Measurements from ENCODE around the gene TJP1. TPM values are rescaled to one million over a fixed set of nuclear protein-coding genes. Genes with fewer than 3 reads are reported as not detected.

Gene TJP1
- total and polyA plus RNA-seq, 2 of the 8 experiments (the other 6 are each of a cell fraction or from before 2014, with no cell fraction given): 46.3 to 138 TPM

DNA sequence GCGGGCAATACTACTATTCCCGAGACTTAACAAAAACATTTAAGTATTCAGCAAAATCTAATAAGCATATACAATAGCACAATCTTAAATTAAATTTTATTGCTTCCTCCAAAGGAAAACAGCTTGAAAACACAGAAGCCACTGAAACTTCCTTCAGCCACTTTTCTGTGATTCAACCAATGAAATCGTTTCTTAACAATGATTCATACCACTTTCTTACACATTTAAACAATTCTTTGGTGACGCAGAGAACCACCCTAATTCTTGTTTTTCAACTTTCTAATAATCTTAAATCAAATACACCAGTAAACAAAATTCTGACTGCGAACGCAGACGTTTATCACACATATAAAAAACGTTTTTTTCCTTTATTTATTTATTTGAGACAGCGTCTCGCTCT lies 4.1 kb downstream of the TJP1 start:
- Histone ChIP-seq H3K9me3 (ENCODE audit: insufficient read depth in 2 of 2, low read depth in 1 of 2, low read length in 1 of 2) (no peaks in the 10 kb centered on the region), H3K27ac (ENCODE audit: low read depth, low read length) (no peak overlapping the region), H4K91ac (replicated peaks; ENCODE audit: insufficient read length, low read length) (no peak overlapping the region), H3K23me2 (ENCODE audit: low read depth, low read length) (peaks cover 7% of the 10 kb centered on the region), H2AFZ (ENCODE audit: low read length) (no peak overlapping the region), H3K14ac (ENCODE audit: insufficient read length) (no peak overlapping the region), H2BK12ac (ENCODE audit: low read depth, low read length) (no peak overlapping the region), H4K8ac (ENCODE audit: extremely low read depth, insufficient read depth, low read length) (no peak overlapping the region), H3K79me2 (ENCODE audit: control insufficient read depth in 1 of 2, insufficient read depth in 2 of 2, low read length in 2 of 2) (peaks cover 16 to 83% of the 10 kb centered on the region in 2 experiments), H3K4me3 (ENCODE audit: extremely low read depth in 1 of 4, insufficient read depth in 2 of 4, low read depth in 3 of 4, low read length in 4 of 4) (no peak overlapping the region), H4K5ac (ENCODE audit: insufficient read length, low read depth, low read length) (no peak overlapping the region), H3K4me2 (ENCODE audit: insufficient read depth in 1 of 2, low read depth in 2 of 2, low read length in 2 of 2) (no peak overlapping the region), H3K4ac (replicated peaks; ENCODE audit: insufficient read length, low read depth, low read length) (no peak overlapping the region), H3K4me1 (replicated peaks in 1 of 4; ENCODE audit: control insufficient read depth in 3 of 4, insufficient read depth in 4 of 4, low read length in 3 of 4) (peaks cover 0 to 14% (median 3%) of the 10 kb centered on the region in 4 experiments; a peak in 5 of 7 replicates), H2BK15ac (ENCODE audit: low read length) (no peak overlapping the region), H3K23ac (ENCODE audit: insufficient read length) (no peak overlapping the region), H3K79me1 (ENCODE audit: low read depth, low read length) (no peaks in the 10 kb centered on the region), H3K18ac (ENCODE audit: extremely low read depth, low read length) (no peak overlapping the region), H3K56ac (replicated peaks; ENCODE audit: insufficient read length, low read depth, low read length) (no peak overlapping the region), H3K36me3 (ENCODE audit: control insufficient read depth in 2 of 4, insufficient read depth in 4 of 4, low read length in 3 of 4) (no peaks in the 10 kb centered on the region), H4K20me1 (replicated peaks in 1 of 2; ENCODE audit: control insufficient read depth in 1 of 2, insufficient read depth in 2 of 2, low read length in 2 of 2) (peaks cover 6 to 9% of the 10 kb centered on the region in 2 experiments), H3K9ac (replicated peaks in 1 of 4; ENCODE audit: extremely low read depth in 1 of 4, low read depth in 3 of 4, low read length in 3 of 4) (no peak overlapping the region), H2AK5ac (ENCODE audit: low read depth, low read length) (no peak overlapping the region), H2BK5ac (ENCODE audit: low read depth, low read length) (no peak overlapping the region), H2BK120ac (replicated peaks; ENCODE audit: low read depth, low read length) (no peak overlapping the region), H2BK20ac (ENCODE audit: low read length) (no peak overlapping the region), H3K27me3 (replicated peaks in 1 of 4; ENCODE audit: control insufficient read depth in 3 of 4, extremely low read depth in 1 of 4, insufficient read depth in 3 of 4, low read length in 3 of 4) (peaks cover 0 to 2% (median 2%) of the 10 kb centered on the region in 4 experiments; a peak in 2 of 7 replicates)
- FAIRE-seq (no peak), DNase-seq (ENCODE audit: low read depth in 1 of 2, low spot score in 2 of 2) (no peak)
- no peak for TF ChIP-seq TAF7 (optimal IDR thresholded peaks at IDR 0.05; ENCODE audit: borderline replicate concordance, low read depth, low read length)
- no peak for TF ChIP-seq SP4 (IDR thresholded peaks at IDR 0.05; ENCODE audit: low read length)
- TF ChIP-seq KDM4A (IDR thresholded peaks at IDR 0.05; ENCODE audit: low read depth, low read length, severe bottlenecking): no peak
- no peak for TF ChIP-seq PHF8 (conservative IDR thresholded peaks at IDR 0.05; ENCODE audit: low read depth, low read length)
- TF ChIP-seq GTF2F1 (IDR thresholded peaks at IDR 0.05; ENCODE audit: borderline replicate concordance, low read depth, low read length): no peak
- no peak for TF ChIP-seq RXRA (IDR thresholded peaks at IDR 0.05; ENCODE audit: insufficient read depth, low read depth, low read length)
- no peak for TF ChIP-seq CEBPB (IDR thresholded peaks at IDR 0.05; ENCODE audit: low read depth, low read length)
- TF ChIP-seq BRCA1 (IDR thresholded peaks at IDR 0.05; ENCODE audit: low read depth, low read length): no peak
- no peak for TF ChIP-seq FOSL1 (IDR thresholded peaks at IDR 0.05; ENCODE audit: insufficient read depth, low read depth, low read length)
- TF ChIP-seq CHD1 (IDR thresholded peaks at IDR 0.05; ENCODE audit: low read depth, low read length): no peak
- TF ChIP-seq CBX5 (IDR thresholded peaks at IDR 0.05; ENCODE audit: low read depth, low read length): no peak
- TF ChIP-seq SP2 (IDR thresholded peaks at IDR 0.05; ENCODE audit: low read length): no peak
- TF ChIP-seq HDAC6 (IDR thresholded peaks at IDR 0.05; ENCODE audit: low read depth, low read length): no peak
- no peak for TF ChIP-seq TEAD4 (IDR thresholded peaks at IDR 0.05; ENCODE audit: low read depth, low read length)
- WGBS, 2 experiments (ENCODE audit: extremely low coverage in 1 of 2, insufficient coverage in 1 of 2, insufficient read length in 1 of 2, insufficient replicate concordance in 2 of 2, low coverage in 1 of 2, low lambda C conversion rate in 2 of 2, missing lambda C conversion rate in 1 of 2): 86% methylated on average over 9 of the region's 10 CpGs; no CpG with 5 or more reads in 1 of the 2 experiments
- ChIA-PET POLR2A (ENCODE audit: partially characterized antibody) (interaction anchor here (0.8 to 1.5 kb wide), 5 partner anchors 17 to 124 kb away, joined by 3 to 4 read pairs (median 3); no protein-coding TSS in a partner anchor), CTCF (ENCODE audit: partially characterized antibody) (interaction anchor here (1.2 kb wide), 1 partner anchor 108 kb away, joined by 5 read pairs; no protein-coding TSS in a partner anchor)
